HG03575 (cell line): ENCODE results near the gene DIAPH2.

ENCODE experiments used
- ATAC-seq: cut with Tn5 transposase; IDR thresholded peaks from one replicate; pipeline ENCODE4 v1.9.1; 2021; ENCODE audit not compliant: unreplicated experiment, insufficient number of reproducible peaks, low FRiP score; ENCODE audit errors: extremely low read depth

DIAPH2 gene

DNA sequence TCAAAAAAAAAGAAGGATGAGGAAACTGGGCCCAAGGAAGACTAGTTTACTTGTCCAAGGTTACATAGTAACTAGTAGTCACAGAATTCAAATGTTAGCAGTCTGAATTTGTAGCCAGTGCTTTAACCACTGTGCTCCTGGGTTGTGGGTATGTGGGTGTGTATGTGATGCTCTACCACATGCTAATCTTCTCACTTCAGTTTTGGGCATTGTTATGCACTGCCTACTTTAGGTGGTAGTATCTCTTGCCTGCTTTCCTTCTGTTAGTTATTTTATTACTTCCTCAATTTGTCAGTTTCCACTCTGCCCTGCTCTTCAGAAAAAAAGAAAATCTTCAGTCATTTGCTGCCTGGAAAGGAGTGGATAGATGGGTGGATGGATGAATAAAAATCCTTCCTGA, 418.3 kb downstream of the DIAPH2 start:
- no peak for ATAC-seq

DNA sequence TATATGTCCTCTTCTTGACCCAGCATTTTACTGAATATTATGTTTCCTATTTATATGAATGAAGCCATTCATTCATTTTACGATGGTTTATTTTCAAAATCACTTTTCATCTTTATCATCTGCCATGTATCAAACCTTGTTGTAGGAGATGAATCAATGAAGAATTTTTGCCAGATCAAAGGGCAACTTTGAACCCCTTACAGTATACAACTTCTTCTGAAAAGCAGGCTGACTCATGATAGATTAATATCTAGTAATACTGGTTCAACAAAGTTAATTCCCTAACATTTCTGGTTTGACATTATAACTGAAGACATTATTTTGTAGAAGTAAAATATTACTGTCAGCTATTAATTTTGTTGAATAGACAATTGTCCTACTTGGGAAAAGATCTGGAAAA, 425.1 kb downstream of the DIAPH2 start:
- ATAC-seq = no peak

DNA sequence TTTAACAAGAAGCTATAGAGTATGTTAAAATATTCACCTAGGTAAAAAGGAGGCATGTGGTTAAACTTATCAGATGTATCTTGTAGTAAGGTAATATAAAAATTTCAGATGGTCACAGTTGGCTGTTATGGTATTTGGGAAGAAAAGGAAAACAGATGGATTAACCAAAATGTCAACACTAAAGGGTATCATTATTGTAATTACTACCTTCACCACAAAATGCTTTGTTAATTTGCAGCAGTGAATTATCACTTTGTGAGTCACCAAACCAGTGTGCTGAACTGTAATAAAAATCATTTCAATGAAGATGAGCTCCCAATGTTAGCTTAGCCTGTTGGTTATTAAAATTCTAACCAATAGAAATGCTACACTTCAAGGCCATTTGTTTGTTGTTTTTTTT, 432.9 kb downstream of the DIAPH2 start:
- no peak for ATAC-seq

DNA sequence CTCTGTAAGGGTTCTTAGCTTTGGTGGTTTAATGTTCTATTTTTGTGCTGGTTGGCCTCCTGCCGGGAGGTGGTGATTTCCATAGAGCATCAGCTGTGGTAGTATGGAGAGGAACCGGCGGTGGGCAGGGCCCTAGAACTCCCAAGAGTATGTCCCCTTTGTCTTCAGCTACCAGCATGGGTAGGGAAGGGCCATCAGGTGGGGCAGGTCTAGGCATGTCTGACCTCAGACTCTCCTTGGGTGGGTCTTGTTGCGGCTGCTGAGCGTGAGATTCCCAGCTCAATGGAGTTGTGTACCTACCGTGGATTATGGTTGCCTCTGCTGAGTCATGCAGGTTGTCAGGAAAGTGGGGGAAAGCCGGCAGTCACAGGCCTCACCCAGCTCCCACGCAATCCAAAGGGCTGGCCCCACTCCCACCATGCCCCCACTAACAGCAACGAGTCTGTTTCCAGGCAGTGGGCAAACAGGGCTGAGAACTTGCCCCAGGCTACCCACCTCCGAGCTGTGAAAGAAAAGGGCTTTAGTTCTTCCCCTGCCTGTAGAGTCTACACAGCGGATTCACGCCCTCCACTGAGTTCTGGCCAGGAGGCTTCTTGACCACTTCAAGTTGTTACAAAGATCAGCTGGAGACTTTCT, 434.9 kb downstream of the DIAPH2 start:
- no peak for ATAC-seq

GRCh38 chrX:97123001-97123400, 438.4 kb downstream of the DIAPH2 start:
- no peak for ATAC-seq

GRCh38 chrX:97126020-97126419, 441.4 kb downstream of the DIAPH2 start:
- ATAC-seq = no peak

GRCh38 chrX:97132664-97133415, 448.2 kb downstream of the DIAPH2 start:
- ATAC-seq = no peak

- ATAC-seq = no peak
Observed at GRCh38 chrX:97145934-97146333, 461.3 kb downstream of the DIAPH2 start.

GRCh38 chrX:97155816-97156215, 471.2 kb downstream of the DIAPH2 start:
- no peak for ATAC-seq

- no peak for ATAC-seq
Observed at GRCh38 chrX:97158269-97158668, 473.6 kb downstream of the DIAPH2 start.

GRCh38 chrX:97159916-97160800, 475.5 kb downstream of the DIAPH2 start:
- ATAC-seq = no peak

DNA sequence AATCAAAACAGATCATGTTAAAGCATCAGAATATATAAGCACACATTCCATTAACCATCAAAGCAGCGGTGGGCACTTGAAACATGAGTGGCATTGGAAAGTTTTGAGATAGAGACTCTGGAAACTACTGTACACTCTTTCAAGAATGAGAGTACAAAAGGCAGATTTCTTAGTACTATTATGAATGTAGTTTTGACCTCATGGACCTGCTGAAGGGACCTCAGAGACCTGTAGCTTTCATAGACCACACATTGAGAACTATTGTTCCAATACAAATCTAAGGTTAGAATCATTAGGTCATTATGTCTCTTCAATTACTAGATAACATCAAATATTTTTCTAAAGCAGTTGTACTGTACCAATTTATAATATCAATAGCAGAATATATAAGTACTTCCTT, 482.7 kb downstream of the DIAPH2 start:
- ATAC-seq = no peak

DNA sequence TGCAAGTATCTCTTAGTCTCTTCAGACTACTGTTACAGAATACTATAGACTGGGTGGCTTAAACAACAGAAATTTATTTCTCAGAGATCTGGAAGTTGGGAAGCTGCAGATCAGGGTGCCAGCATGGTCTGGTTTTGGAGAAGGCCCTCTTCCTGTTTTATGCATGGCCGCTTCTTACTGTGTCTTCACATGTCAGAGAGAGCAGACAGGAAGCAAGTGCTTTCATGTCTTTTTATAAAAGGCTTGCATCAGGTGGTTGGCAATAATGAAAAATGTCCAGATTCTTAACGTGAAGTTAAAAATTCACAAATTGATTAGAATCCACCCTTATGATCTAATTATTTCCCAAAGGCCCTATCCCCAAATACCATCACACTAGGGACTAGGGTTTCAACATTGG, 484.0 kb downstream of the DIAPH2 start:
- no peak for ATAC-seq

DNA sequence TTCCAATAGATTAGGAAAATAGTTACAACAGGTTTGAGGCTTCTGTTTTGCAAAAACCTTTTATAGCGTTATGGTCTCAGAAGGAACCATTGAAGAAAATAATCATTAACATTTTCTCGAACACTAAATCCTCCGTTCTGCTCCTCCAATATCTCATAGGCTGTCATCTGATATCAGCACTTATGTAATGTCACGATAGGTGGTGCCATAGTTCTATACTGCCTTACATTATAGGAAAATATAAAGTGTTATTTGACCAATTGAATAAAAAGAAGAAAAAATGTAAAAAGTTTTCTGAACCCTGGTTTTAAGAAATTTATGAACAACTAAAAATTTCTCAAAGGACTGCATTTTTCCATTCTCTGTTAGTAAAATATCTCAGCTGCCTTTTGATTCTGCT, 490.5 kb downstream of the DIAPH2 start:
- no peak for ATAC-seq

DNA sequence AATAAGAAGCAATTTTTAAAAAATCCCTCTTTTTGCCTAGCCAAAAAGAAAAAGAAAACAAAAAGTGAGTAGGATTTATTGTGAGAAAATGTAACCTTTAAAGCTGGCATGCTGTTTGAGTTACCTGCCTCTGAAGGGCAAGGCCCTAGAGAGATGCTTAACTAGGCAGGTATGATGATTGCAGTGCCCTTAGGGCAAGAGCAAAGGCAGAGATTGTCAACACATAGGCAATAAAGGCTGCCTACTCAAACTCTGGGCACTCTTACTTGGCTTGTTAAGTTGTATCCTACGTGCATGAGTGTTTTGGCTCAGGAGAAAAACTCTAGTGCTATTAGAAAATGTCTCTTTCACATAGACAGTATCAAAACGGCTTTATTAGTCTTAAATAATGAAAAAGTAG, 505.0 kb downstream of the DIAPH2 start:
- no peak for ATAC-seq

- ATAC-seq = no peak
Observed at GRCh38 chrX:97199501-97199900, 514.9 kb downstream of the DIAPH2 start.

DNA sequence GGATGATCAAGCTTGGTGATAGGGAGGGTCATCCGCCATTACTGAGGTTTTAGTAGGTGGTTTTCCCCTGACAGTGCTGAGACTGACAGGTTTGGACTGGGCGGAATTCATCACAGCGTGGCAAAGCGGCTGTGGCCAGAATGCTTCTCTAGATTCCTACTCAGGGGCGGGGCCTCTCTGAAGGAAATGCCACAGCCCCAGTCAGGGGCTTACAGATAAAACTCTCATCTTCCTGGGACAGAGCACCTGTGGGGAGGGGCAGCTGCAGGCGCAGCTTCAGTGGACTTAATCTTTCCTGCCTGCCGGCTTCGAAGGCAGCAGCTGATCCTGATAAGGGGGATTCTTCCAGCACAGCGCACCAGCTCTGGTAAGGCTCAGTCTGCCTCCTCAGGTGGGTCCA, 515.8 kb downstream of the DIAPH2 start:
- ATAC-seq = no peak

DNA sequence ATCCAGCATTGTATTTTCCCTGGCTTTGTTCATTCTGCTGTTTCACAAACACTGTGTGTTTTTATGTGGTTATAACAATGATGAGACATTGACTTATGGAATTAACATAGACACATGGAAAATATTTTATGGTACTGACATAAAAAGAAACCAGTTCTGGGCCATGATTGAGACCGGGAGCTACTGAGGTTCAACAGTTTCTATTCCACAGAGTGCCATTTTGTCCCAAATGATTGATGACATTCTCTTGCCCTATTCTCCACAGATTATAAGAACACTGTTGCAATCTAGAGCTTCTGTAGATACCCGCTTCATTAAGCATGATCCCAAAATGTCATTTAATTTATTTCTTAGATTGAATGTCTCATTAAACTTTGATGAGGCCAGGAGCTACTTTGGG, 525.9 kb downstream of the DIAPH2 start:
- ATAC-seq = no peak

GRCh38 chrX:97211070-97211469, 526.4 kb downstream of the DIAPH2 start:
- no peak for ATAC-seq

GRCh38 chrX:97215186-97215585, 530.5 kb downstream of the DIAPH2 start:
- ATAC-seq = no peak
